NOMO-1 treated with DMSO at 0.1 percent for 48 hours (cell line): ENCODE measurements around the gene DDX42.

ENCODE experiments used
- DNase-seq: peaks from one replicate; lab custom pipeline; 2025; ENCODE audit not compliant: unreplicated experiment; lab: John Stamatoyannopoulos, UW

The DDX42 gene, protein sequence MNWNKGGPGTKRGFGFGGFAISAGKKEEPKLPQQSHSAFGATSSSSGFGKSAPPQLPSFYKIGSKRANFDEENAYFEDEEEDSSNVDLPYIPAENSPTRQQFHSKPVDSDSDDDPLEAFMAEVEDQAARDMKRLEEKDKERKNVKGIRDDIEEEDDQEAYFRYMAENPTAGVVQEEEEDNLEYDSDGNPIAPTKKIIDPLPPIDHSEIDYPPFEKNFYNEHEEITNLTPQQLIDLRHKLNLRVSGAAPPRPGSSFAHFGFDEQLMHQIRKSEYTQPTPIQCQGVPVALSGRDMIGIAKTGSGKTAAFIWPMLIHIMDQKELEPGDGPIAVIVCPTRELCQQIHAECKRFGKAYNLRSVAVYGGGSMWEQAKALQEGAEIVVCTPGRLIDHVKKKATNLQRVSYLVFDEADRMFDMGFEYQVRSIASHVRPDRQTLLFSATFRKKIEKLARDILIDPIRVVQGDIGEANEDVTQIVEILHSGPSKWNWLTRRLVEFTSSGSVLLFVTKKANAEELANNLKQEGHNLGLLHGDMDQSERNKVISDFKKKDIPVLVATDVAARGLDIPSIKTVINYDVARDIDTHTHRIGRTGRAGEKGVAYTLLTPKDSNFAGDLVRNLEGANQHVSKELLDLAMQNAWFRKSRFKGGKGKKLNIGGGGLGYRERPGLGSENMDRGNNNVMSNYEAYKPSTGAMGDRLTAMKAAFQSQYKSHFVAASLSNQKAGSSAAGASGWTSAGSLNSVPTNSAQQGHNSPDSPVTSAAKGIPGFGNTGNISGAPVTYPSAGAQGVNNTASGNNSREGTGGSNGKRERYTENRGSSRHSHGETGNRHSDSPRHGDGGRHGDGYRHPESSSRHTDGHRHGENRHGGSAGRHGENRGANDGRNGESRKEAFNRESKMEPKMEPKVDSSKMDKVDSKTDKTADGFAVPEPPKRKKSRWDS

DNA sequence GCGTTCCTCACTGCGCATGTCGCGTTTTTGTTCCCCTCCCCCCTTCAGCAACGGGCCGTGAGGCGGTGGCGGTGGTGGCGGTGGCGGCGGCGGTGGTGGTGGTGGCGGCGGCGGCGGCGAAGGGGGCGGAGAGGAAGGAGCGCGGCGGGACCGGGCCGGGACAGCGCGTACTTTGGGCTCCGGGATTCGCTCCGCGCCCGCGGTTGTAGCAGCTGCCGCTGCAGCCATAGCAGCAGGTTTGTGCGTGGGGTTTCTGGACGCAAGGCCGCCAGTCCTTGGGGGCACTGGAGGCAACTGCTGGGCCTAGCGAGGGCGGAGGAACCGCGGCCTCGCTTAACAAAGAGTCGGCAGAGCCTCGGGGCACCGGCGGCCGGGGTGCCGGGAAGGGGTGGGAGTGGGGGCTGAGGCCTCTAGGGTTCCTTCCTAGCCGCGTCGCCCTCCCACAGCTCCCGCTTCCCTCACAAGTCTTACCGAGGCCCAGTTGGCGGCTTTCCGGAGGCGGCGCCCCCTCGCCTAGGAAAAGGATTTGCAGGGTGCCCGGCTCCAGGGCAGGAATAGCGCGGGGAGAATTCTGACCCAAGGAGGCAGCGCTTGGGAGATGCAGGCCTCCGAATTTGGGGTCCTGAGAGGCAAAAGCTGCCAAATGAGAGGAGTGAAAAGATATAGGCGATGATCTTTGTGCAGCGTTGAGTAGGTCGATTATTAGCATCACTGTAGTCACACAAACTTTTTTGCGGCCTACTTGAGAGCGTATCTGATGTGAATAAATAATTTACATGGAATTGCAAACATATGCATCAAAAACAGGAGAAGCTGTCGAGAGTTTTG is at the start of gene DDX42:
Gene DDX42, plus strand, starts transcription at position 30 of the 828 bp plus-strand sequence. CDS start 12,880 bp downstream, outside the sequence.
- peak; percentile 17 for DNase-seq

DNA sequence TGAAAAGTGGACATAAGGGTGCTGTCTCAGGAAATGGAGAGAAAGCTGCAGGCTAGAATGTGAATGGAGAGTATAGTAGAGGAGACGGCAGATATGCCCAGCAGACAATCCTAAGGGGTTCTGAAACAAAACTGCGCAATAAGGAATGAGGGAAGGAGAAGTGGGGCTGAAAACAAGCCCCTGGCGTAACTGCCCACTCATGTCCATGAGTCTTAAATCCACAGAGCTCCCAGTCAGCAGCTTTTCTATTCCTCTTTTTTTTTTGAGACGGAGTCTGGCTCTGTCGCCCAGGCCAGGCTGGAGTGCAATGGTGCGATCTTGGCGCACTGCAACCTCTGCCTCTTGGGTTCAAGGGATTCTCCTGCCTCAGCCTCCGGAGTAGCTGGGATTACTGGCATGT is 38.3 kb upstream of the DDX42 start:
- DNase-seq: no peak

DNA sequence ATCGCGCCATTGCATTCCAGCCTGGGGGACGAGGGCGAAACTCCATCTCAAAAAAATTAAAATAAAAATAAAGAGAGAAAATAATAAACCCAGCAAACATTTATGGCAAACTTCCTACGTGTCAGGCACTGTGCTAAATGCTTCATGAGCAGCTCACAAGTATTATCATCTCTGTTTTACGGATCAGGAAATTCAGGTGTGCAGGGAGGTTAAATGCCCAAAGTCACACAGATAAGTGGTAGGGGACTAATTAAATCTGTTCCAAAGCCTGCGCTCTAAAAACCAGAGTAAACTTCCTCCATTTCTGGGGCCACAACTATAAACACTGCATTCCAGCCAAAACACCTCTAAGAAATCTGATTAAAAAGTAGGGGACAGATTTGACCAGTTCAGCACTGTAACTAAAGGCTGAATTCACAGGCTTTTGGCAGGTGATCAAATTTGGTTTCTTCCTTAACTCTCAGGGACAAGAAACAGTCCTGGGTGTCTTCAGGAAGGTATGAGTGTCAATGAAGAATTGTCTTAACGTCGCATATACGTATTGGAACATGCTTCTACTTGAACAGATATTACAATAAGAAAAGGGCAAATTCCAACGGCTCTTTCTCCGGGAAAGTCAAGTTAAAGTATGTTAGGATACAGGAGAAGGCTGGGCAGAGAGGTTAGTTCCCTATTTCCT is 33.4 kb upstream of the DDX42 start:
- DNase-seq: peak; percentile 25

DNA sequence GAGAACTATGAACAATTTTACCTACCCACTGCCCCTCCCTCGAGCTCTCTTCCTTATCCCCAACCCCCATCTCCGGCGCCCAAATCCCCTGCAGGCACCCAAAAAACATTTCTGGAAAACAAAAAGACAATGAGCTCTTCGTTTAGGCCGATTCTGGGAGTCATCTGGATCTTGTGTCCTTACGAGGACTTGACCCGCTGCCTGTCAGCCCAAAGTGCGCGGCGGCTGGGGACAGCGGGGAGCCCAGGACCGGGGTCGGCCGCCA is 32.9 kb upstream of the DDX42 start:
- peak; percentile 58 for DNase-seq

DNA sequence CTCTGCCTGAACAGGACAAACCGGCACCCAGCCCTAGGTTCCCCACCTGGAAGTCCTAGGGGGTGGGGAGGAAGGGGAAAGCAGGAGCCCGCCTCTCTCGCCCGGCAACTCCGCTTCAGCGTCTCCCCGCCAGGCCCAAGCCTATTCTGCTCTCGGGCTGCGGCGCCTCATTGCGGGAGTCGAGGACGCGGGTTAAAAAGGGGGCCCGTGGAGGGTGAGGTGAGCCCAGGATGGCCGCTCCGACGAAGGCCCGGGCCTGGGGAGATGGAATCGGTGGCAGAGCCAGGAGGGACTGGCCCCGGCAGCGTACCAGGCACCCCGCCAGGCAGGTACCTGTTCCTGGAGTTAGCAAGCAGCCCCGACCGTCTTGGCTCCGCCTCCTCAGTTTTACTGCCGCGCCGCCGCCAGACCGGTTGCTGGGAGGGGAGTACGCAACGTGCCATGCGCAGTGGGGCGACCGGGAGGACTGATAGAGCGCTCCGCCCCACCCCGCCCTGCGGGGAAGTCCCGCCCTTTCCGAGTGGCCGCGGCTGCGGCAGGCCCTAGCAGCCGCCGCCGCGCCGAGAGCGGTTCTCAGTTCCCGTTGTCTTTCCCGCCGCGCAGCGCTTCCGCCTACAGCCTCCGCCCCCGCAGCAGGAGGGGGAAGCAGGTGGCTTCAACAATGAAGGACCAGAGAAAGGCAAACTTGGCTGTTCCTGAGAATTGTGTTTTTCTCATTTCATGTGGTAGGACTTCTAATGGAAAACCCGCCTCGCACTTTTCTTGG is 32.4 kb upstream of the DDX42 start, which contains the start of gene STRADA:
Gene STRADA, minus strand, starts transcription at position 392 of the 766 bp plus-strand sequence. CDS start 13,430 bp downstream, outside the sequence.
- DNase-seq: peak; percentile 99

DNA sequence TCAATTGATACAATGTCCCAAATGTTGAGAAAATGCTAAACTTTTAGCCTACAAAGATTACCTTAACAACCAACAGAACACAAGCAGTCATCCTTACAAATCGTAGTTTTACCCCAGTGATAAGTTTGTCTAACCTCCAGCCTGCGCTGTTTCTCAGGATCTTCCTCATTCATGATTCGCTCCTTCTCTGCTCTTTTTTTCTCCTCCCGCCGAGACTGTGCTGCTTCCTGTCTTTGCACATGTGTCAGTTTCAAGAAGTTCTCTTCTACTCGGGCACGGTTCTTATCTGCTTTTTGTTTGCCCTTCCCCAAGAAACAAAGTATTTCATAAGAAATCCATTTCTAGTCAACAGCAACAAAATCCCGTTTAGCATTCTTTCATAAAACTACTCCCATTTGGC is 22.2 kb upstream of the DDX42 start:
- DNase-seq: peak; percentile 76

DNA sequence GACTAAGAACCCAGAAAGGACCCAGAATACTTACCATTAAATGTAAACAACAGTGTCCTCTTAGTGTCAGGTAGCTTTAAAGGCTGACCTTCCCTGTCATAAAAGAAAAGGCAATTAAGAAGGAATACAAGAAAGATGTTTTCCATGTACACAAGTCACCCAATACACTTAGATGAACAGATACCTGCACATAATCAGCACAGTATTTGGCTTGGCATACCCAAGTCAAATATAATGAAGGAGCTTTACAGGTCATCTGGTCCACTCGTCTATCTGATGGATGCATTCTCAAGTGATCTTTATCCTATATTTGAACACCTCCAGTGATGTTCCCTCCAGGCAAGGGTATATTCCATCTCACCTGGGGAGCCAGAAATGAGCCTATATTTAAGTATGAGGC is 21.3 kb upstream of the DDX42 start:
- no peak for DNase-seq

DNA sequence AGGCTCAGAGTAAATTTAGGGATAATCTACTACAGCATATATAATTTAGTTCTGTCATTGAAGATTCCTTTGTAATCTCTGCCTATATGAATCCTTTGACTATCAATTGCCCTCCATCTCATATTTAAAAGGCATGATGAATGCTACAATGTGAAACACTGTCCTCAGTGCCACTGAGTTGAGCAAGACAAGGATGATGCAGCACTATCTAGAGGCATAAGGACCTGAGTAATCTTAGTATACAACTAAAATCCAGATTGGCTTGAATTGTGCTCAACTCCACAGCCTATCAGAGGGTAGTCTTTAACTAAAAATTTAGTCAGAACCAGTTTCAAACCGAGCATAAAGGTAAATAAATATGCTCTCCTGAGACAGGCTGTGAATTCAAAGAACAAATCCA is 20.8 kb upstream of the DDX42 start:
- peak; percentile 45 for DNase-seq

DNA sequence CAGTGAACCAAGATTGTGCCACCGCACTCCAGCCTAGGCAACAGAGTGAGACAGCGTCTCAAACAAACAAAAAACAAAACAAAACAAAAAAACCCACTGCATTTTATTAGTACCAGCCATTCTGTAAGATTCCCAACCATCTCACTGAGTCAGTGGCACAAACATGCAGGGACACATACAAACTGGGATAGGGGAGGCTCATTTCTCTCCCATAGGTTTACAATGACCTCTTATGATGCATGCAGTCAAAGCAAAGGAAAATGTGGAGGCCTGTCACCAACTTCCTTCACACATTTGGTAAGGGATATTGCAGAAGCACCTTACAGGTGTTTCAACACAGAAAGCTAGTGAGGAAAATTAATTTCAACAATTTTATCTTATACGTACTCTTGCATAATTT is 19.9 kb upstream of the DDX42 start:
- DNase-seq: no peak

DNA sequence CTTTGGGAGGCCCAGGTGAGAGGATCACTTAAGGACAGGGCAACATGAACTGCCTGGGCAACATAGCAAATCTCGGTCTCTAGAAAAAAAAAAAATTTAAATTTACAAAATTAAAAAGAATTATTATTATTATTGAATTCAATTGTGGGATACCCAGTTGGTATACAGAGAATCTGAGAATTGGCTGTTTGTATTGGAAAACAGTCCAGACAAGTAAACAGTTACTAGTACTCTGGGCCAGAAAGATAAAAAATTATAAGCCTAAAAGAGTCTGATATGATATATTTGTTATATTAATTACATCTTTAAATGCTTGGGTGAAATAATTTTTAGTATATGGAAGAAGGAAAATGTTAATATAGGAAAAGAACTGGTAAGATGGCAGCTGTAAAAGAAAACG is 15.5 kb upstream of the DDX42 start:
- no peak for DNase-seq

DNA sequence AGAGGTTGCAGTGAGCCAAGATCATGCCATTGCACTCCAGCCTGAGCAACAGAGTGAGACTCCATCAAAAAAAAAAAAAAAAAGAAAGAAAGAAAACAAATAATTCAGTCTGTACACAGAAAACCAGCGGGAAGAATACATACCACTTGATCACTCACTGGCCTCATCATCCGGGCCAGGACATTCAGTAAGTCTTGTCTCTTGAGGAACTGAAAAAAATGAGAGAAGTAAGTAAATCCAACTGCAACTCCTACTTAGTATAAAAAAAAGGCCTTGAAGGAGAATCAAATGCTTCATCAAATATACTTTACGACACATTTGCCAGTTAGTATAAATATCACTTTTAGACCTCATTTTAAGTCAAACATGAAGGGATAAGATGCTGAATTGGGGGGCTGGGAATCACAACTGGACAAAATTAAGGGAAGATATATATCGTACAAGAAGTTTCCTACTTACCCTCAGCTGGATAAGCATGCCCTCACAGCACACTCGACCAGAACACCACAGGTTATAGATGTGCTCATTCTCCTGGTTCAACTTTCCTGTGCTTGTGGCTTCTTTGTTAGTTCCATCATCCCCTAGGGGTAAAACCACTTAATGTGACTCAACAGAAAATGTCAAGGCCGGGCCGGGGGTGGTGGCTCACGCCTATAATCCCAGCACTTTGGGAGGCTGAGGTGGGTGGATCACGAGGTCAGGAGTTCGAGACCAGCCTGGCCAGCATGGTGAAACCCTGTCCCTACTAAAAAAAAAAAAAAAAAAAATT is 13.0 kb upstream of the DDX42 start:
- no peak for DNase-seq

DNA sequence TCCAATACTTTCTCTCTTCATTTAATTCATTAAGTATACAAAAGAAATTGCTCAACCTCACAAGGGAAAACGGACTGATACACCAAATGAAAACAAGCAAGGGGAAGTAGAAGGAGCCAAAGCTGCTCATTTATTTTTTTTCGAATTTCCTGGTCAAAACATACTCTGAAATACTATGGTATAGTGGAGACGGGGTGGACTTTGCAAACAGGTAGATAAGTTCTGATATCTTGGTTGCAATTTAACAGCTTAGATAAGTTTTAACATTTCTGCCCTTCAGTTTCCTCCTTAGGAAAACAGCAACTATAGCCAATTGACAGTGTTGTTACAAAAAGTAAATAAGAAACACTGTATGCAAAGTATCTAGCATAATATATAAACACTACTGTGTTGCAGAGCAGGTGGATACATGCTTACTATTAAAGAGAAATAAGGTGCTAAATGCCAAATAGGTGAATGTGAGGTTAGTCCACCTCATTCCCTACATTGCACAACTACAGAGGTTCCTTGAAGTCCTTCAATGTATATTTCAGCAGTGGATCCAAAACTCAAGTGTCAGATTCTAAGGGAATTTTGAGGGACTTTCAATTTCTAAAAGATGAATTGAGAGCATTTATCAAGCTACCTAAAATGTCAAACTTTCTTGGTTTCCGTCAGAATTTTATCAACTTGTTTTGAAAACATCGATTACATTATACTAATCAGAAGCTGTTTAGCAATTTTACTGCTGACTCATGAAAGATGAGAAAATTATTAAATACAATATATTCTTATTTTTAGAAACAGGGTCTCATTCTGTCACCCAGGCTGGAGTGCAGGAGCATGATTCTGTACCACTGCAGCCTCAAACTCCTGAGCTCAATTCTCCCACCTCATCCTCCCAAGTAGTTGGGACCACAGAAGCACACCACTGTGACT is 11.6 kb upstream of the DDX42 start:
- DNase-seq: peak; percentile 45

DNA sequence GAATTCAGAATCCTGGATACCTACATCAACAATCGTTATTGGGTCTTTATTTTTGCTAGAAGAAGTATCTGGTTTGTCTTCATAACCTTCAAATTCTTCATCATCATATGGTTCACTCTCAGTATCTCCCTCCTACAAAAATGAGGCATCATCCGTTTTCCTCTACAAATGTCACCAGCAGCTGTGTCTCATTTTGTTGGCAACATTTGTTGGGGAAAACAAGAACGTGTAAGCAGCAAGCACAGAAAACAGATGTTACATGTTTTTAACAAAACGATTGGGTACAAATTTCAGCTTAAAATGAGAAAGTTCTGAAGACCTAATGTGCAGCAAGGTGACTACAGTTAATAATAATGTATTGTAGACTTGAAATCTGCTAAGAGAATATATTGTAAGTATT is 9.3 kb upstream of the DDX42 start:
- DNase-seq: no peak

DNA sequence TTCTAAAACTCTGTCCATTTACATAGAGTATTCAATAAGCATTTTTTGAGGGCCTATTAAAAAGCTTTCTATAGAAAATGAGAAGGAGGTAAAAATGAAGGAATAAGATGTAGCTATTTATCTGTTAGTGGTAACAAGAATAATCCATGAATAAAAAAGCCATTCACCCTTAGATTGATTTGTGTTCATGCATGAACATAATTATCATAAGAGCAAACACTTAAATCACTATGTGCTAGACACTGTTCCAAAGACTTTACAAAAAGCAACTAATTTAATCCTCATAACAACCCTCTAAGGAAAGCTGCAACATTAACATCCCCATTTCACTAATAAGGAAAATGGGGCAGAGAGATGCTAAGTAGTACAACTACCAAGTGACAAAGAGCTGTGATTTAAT is 7.2 kb upstream of the DDX42 start:
- no peak for DNase-seq

DNA sequence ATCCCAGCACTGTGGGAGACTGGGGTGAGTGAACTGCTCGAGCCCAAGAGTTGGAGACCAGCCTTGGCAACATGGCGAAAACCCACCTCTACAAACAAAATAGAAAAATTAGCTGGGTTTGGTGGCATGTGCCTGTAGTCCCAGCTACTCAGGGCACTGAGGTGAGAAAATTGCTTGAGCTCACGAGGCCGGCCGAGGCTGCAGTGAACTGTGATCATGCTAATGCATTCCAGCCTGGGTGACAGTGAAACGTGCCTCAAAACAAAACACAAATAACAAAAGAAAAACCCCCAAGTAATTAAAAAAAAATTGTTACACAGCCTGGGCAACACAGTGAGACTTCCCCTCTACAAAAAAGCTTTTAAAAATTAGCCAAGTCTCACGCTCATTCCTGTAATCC is 5.5 kb upstream of the DDX42 start:
- no peak for DNase-seq

DNA sequence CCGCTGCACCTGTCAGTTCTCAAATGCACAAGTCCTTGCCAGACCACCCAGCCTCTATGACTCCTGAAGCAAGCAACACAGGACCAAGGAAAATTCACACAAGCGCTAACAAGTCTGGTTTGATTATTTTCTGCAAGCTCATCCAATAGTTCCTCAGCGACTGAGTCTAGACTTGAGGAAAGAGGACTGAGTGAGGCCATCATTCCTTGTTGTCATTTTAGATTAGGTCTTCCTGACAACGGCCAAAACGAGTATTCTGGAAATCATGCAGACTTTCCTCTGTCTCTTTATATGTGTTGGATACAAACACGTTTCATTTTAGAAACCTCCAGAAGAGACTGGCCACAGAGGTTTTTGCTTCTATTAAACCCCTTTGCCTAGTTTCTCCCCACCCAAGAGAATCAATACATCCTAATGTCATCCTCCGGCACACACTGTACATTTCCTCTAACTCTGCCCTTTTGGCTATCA is 1.1 kb upstream of the DDX42 start:
- peak; percentile 26 for DNase-seq

DNA sequence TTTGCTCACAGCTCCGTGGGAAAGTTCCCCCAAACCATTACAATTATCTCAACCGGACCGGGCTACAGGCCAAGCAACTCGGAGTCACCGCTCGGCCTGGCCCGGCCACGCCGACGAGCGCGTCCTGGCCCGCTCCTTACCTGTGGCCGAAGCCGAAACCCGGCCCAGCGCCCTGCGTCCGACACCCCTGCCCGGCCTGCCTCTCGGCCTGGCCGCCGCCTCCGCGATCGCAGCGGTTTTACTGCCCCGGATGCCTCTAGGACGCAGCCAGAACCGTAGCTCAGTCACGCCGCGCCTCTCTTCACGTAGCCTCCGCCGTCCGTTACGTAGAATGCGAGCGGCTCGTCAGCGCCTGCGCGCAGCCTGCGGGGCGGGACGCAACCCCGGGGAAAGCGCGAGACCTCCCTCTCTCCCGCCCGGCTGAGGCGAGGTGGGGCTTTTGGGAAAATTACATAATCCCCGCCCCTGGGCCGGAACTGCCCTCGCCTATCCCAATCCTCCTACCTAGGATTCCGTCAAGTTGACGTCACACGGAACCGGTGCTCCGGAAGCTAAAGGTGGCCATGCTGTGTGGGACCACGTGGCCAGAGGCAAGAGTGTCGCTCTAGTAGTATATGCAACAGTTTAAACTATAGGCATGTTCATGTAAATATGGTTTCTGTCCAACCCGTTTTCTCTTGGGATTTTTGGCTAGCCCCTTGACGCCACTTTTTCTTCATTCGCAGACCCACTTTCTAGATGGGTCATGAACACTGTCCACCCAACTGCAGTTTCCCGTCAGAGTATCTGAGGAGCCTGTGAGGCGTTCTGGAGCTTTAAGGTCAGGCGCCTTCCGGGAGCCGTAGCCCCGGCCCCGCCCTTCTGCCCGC is 464 bp upstream of the DDX42 start, which contains the start of gene CCDC47:
Gene CCDC47, minus strand, starts transcription at position 326 of the 869 bp plus-strand sequence. CDS start 7,422 bp downstream, outside the sequence.
- peak; percentile 96 for DNase-seq
